Cardiac muscle cell (in vitro differentiated cells and primary cell): Measurements from ENCODE around the gene COL7A1. TPM values are rescaled to one million over a fixed set of nuclear protein-coding genes. Genes with fewer than 3 reads are reported as not detected.

Experiments used
- DNase-seq, 2 donors: peaks; one replicate each; pipeline versions ENCODE4 v3.0.0 to v3.0.0-alpha.2; 2010 to 2017; ENCODE audit warnings: low read depth in 1 of 2, low spot score in 1 of 2
- H3K27ac ChIP-seq: fragments of 200-600 bp; sonication (generic); 2 replicates; pipeline ENCODE4 v1.5.1; 2016
- H3K27me3 ChIP-seq: fragments of 200-600 bp; sonication (generic); 2 replicates; pipeline ENCODE4 v1.6.0; 2016; ENCODE audit warnings: control low read depth
- H3K36me3 ChIP-seq: fragments of 200-600 bp; sonication (generic); 2 replicates; pipeline ENCODE4 v1.5.1; 2016; ENCODE audit warnings: control low read depth
- H3K4me1 ChIP-seq: fragments of 200-600 bp; sonication (generic); 2 replicates; pipeline ENCODE4 v1.8.1; 2017; ENCODE audit warnings: low read depth, mild to moderate bottlenecking, mixed run types
- H3K4me3 ChIP-seq: fragments of 200-600 bp; sonication (generic); 2 replicates; pipeline ENCODE4 v1.5.1; 2016; ENCODE audit warnings: mild to moderate bottlenecking
- H3K9me3 ChIP-seq: fragments of 200-600 bp; sonication (generic); 2 replicates; pipeline ENCODE4 v1.5.1; 2017; ENCODE audit warnings: low read depth, mild to moderate bottlenecking, control low read depth
- CTCF ChIP-seq: IDR thresholded peaks from 2 replicates; pipeline ENCODE4 v1.5.1; 2012; ENCODE audit warnings: low read depth, mild to moderate bottlenecking, low read length
- polyA plus RNA-seq: library from polyadenylated mRNA; unstranded; fragments of >200 nt; fragmentation: Nextera tagmentation; extraction: Ambion mirVana; gene quantifications from 2 replicates; pipeline ENCODE4 v1.2.1, GENCODE V29; 2016
- total RNA-seq: library from RNA; depleted of rRNA; stranded (reverse); fragments of >200 nt; gene quantifications from 2 replicates; pipeline ENCODE4 v1.2.3, GENCODE V29; 2016

COL7A1 gene
- total and polyA plus RNA-seq, 2 experiments from 2014 or later = 53.8 to 63.0 TPM

GRCh38 chr3:48625600-48625999 is 30.5 kb upstream of the COL7A1 start:
- DNase-seq = no peak
- no peak overlapping the region for H3K27ac ChIP-seq
- no peak for TF ChIP-seq CTCF

GRCh38 chr3:48624767-48625166 is 29.6 kb upstream of the COL7A1 start:
- Histone ChIP-seq H3K27ac (no peak overlapping the region), H3K4me1 (no peaks in the 10 kb centered on the region), H3K27me3 (no peaks in the 10 kb centered on the region), H3K36me3 (peaks cover 12% of the 10 kb centered on the region), H3K4me3 (no peak overlapping the region), H3K9me3 (no peaks in the 10 kb centered on the region)
- no peak for TF ChIP-seq CTCF
- DNase-seq = no peak

More at GRCh38 chr3:48625600-48625999, 30.5 kb upstream of the COL7A1 start:
- no peaks in the 10 kb centered on the region for H3K4me1 ChIP-seq
- no peaks in the 10 kb centered on the region for H3K27me3 ChIP-seq
- no peak overlapping the region for H3K4me3 ChIP-seq
- H3K36me3 ChIP-seq = peaks cover 12% of the 10 kb centered on the region
- H3K9me3 ChIP-seq = no peaks in the 10 kb centered on the region

- Histone ChIP-seq H3K27ac (no peak overlapping the region), H3K4me3 (no peak overlapping the region), H3K36me3 (peaks cover 10% of the 10 kb centered on the region), H3K9me3 (no peaks in the 10 kb centered on the region), H3K4me1 (no peaks in the 10 kb centered on the region), H3K27me3 (no peaks in the 10 kb centered on the region)
- no peak for DNase-seq
- TF ChIP-seq CTCF = no peak
These were observed 28.9 kb upstream of the COL7A1 start for GRCh38 chr3:48623851-48624547.

GRCh38 chr3:48621461-48621869 is 26.3 kb upstream of the COL7A1 start, which contains the start of gene TMEM89:
Gene TMEM89, minus strand, starts transcription at chr3:48621769. Its CDS starts 13 bp downstream, at chr3:48621756.
- no peak within 1 kb of the TSS for H3K27ac ChIP-seq
- no peaks in the 10 kb centered on the region for H3K36me3 ChIP-seq
- no peaks in the 10 kb centered on the region for H3K4me1 ChIP-seq
- no peak within 1 kb of the TSS for H3K4me3 ChIP-seq
- DNase-seq = no peak
- TF ChIP-seq CTCF = no peak
- H3K27me3 ChIP-seq = no peaks in the 10 kb centered on the region
- no peaks in the 10 kb centered on the region for H3K9me3 ChIP-seq

- Histone ChIP-seq H3K9me3 (no peaks in the 10 kb centered on the region), H3K4me1 (no peaks in the 10 kb centered on the region), H3K4me3 (no peak overlapping the region), H3K27ac (no peak overlapping the region), H3K27me3 (no peaks in the 10 kb centered on the region), H3K36me3 (no peaks in the 10 kb centered on the region)
- DNase-seq = no peak
- TF ChIP-seq CTCF = no peak
These were observed 24.7 kb upstream of the COL7A1 start for GRCh38 chr3:48619541-48620524.
